Colonic mucosa (tissue), 4 donors: ENCODE results near the gene HBM. TPM values are rescaled to one million over a fixed set of nuclear protein-coding genes. Genes with fewer than 3 reads are reported as not detected.
"Not testable (repeated sequence)": the region's sequence is repeated elsewhere in the genome, so short reads cannot be mapped to it uniquely, and the experiment has no call there.

Experiments
- DNase-seq: peaks from one replicate; pipeline ENCODE4 v3.0.0-alpha.2; 2020
- H3K27ac ChIP-seq: fragments of 200-600 bp; one replicate; pipeline ENCODE4 v1.8.0; 2021
- H3K27me3 ChIP-seq: fragments of 200-600 bp; one replicate; pipeline ENCODE4 v1.8.0; 2021
- H3K36me3 ChIP-seq: fragments of 200-600 bp; one replicate; pipeline ENCODE4 v1.8.0; 2021
- H3K4me1 ChIP-seq: fragments of 200-600 bp; one replicate; pipeline ENCODE4 v1.8.0; 2021; ENCODE audit warnings: mild to moderate bottlenecking
- H3K4me3 ChIP-seq: fragments of 200-600 bp; one replicate; pipeline ENCODE4 v1.8.0; 2021
- H3K9ac ChIP-seq, 2 donors: one replicate each; pipeline ENCODE4 v1.7.0; 2013; ENCODE audit warnings: control low read depth in 2 of 2, low read depth in 2 of 2, low read length in 2 of 2
- H3K9me3 ChIP-seq: fragments of 200-600 bp; one replicate; pipeline ENCODE4 v1.8.0; 2021
- CTCF ChIP-seq: fragments of 200-600 bp; IDR thresholded peaks from one replicate; pipeline ENCODE4 v1.8.0; 2022; ENCODE audit warnings: antibody characterized with exemption, mild to moderate bottlenecking
- intact Hi-C: fragments of 100-400 bp; cut with DNase I; formaldehyde crosslinking; loops from one replicate; pipeline ENCODE4 v1.14.1; 2022
- total RNA-seq, 2 donors: library from RNA; stranded (reverse); fragmentation: NEBNext Ultra II Directional in 1 of 2; extraction: Animal tissue kit (Norgen Biotek cat#: 25700) in 1 of 2; gene quantifications; one replicate each; pipeline ENCODE4 v1.2.1, GENCODE V29; 2021
- donor health status: healthy.
- donor health status: DM: no; HTN: no; CAD: no.
- donor health status: DM: no; HTN: no; CAD: no.

The HBM gene
- total RNA-seq, 2 donors from 2014 or later = not detected

GRCh38 chr16:155031-155398 lies 10.8 kb upstream of the HBM start:
- intact Hi-C loops = no loop called here

GRCh38 chr16:159136-159849 lies 6.5 kb upstream of the HBM start:
- Histone ChIP-seq H3K4me1 (no peaks in the 10 kb centered on the region), H3K27me3 (peaks cover 9% of the 10 kb centered on the region), H3K4me3 (no peak overlapping the region), H3K9me3 (no peaks in the 10 kb centered on the region), H3K9ac (no peak overlapping the region), H3K27ac (no peak overlapping the region), H3K36me3 (no peaks in the 10 kb centered on the region)
- TF ChIP-seq CTCF = no peak
- DNase-seq = no peak
- intact Hi-C loops = no loop called here

More at GRCh38 chr16:155031-155398, 10.8 kb upstream of the HBM start:
- Histone ChIP-seq H3K9me3 (no peaks in the 10 kb centered on the region), H3K9ac (no peak overlapping the region), H3K27me3 (peaks cover 10% of the 10 kb centered on the region), H3K27ac (no peak overlapping the region), H3K36me3 (no peaks in the 10 kb centered on the region), H3K4me1 (no peaks in the 10 kb centered on the region), H3K4me3 (no peak overlapping the region)
- DNase-seq = no peak
- no peak for TF ChIP-seq CTCF

- H3K36me3 ChIP-seq, H3K4me3 ChIP-seq, intact Hi-C loops, H3K9me3 ChIP-seq, H3K27me3 ChIP-seq, H3K4me1 ChIP-seq, H3K9ac ChIP-seq, H3K27ac ChIP-seq, DNase-seq: not testable (repeated sequence)
These were observed 5.5 kb upstream of the HBM start for GRCh38 chr16:160242-160641.

- no peaks in the 10 kb centered on the region for H3K36me3 ChIP-seq
- no peak overlapping the region for H3K9ac ChIP-seq
- TF ChIP-seq CTCF = no peak
- no peaks in the 10 kb centered on the region for H3K9me3 ChIP-seq
- no peaks in the 10 kb centered on the region for H3K4me1 ChIP-seq
- no peak for DNase-seq
- H3K4me3 ChIP-seq = no peak overlapping the region
- no peak overlapping the region for H3K27ac ChIP-seq
- intact Hi-C loops = no loop called here
- H3K27me3 ChIP-seq = peaks cover 8% of the 10 kb centered on the region
These were observed 5.0 kb upstream of the HBM start for GRCh38 chr16:160691-161190.

GRCh38 chr16:162271-162991 lies 3.3 kb upstream of the HBM start:
- no peak overlapping the region for H3K4me3 ChIP-seq
- TF ChIP-seq CTCF = no peak
- no peak overlapping the region for H3K27ac ChIP-seq
- H3K27me3 ChIP-seq = peaks cover 25% of the 10 kb centered on the region
- no peak overlapping the region for H3K9ac ChIP-seq
- intact Hi-C loops = no loop called here
- H3K4me1 ChIP-seq = no peaks in the 10 kb centered on the region
- no peaks in the 10 kb centered on the region for H3K9me3 ChIP-seq
- DNase-seq = no peak
- no peaks in the 10 kb centered on the region for H3K36me3 ChIP-seq

GRCh38 chr16:163139-163538 lies 2.6 kb upstream of the HBM start:
- H3K9ac ChIP-seq, DNase-seq, intact Hi-C loops, H3K27ac ChIP-seq, H3K9me3 ChIP-seq, H3K36me3 ChIP-seq, H3K4me1 ChIP-seq, H3K4me3 ChIP-seq: not testable (repeated sequence)
- H3K27me3 ChIP-seq = peaks cover 32% of the 10 kb centered on the region

GRCh38 chr16:163696-164095 lies 2.1 kb upstream of the HBM start:
- DNase-seq, H3K27ac ChIP-seq, H3K4me3 ChIP-seq, H3K9me3 ChIP-seq, H3K36me3 ChIP-seq, intact Hi-C loops, H3K4me1 ChIP-seq, H3K9ac ChIP-seq: not testable (repeated sequence)
- H3K27me3 ChIP-seq = peaks cover 35% of the 10 kb centered on the region

GRCh38 chr16:164134-164823 lies 1.5 kb upstream of the HBM start:
- H3K36me3 ChIP-seq, H3K27ac ChIP-seq, H3K4me3 ChIP-seq, DNase-seq, H3K9ac ChIP-seq, H3K9me3 ChIP-seq, intact Hi-C loops, H3K4me1 ChIP-seq: not testable (repeated sequence)
- peaks cover 35% of the 10 kb centered on the region for H3K27me3 ChIP-seq
